ENCODE measurements around the gene ZC3H18.

The ZC3H18 gene

GRCh38 chr16:88554711-88555264 lies 15.4 kb upstream of the ZC3H18 start:
- Mint-ChIP-seq H3K9me3 (peaks cover 3% of the 10 kb centered on the region), H3K4me1 (peaks cover 9% of the 10 kb centered on the region), H3K27ac (no peak overlapping the region), H3K36me3 (peaks cover 5% of the 10 kb centered on the region), H3K27me3 (peaks cover 45% of the 10 kb centered on the region), H3K4me3 (no peak overlapping the region)
- no peak for ATAC-seq

- no peak for ATAC-seq
- no peaks in the 10 kb centered on the region for H3K4me1 Mint-ChIP-seq
- peaks cover 53% of the 10 kb centered on the region for H3K27me3 Mint-ChIP-seq
- H3K9me3 Mint-ChIP-seq, result peaks cover 3% of the 10 kb centered on the region
- peaks cover 5% of the 10 kb centered on the region for H3K36me3 Mint-ChIP-seq
- no peak overlapping the region for H3K4me3 Mint-ChIP-seq
- H3K27ac Mint-ChIP-seq, result no peak overlapping the region
Measured at GRCh38 chr16:88556294-88556988, 13.8 kb upstream of the ZC3H18 start.

DNA sequence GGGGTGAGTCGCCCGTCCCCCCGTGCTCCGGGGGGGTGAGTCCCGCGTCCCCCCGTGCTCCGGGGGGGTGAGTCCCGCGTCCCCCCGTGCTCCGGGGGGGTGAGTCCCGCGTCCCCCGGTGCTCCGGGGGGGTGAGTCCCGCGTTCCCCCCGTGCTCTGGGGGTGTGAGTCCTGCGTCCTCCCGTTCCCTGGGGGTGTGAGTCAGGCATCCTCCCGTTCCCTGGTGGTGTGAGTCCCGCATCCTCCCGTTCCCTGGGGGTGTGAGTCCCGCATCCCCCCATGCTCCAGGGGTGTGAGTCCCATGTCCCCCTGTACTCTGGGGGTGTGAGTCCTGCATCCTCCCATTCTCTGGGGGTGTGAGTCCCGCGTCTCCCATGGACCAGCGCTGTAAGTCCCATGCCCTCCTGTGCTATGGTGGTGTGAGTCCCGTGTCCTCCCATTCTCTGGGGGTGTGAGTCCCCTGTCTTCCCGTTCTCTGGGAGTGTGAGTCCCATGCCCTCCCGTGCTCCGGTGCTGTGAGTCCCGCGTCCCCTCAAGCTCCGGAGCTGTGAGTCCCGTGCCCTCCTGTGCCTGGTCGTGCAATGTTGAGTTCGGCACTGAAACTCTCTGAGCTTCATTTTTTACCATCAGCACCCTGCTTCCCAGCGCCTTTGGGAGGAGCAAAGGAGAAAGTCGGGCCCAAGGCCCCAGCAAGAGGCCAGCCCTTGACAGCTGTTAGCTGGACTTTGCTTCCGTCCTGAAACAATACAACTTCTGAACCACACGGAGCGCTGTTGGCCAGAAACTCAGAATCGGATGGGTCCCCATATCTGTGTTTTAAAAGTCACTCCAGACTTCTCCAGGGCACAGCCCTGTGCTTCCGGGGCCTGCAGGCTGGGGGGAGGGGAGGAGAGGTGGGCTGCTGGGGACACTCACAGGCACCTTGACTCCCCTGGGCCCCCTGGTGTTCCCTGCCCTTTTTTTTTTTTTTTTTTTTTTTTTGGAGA lies 11.5 kb upstream of the ZC3H18 start:
- no peak overlapping the region for H3K4me3 Mint-ChIP-seq
- peaks cover 6% of the 10 kb centered on the region for H3K4me1 Mint-ChIP-seq
- peak; percentile 52 for ATAC-seq
- H3K9me3 Mint-ChIP-seq, result peaks cover 3% of the 10 kb centered on the region
- H3K36me3 Mint-ChIP-seq, result peaks cover 5% of the 10 kb centered on the region
- H3K27me3 Mint-ChIP-seq, result peaks cover 53% of the 10 kb centered on the region
- no peak overlapping the region for H3K27ac Mint-ChIP-seq

DNA sequence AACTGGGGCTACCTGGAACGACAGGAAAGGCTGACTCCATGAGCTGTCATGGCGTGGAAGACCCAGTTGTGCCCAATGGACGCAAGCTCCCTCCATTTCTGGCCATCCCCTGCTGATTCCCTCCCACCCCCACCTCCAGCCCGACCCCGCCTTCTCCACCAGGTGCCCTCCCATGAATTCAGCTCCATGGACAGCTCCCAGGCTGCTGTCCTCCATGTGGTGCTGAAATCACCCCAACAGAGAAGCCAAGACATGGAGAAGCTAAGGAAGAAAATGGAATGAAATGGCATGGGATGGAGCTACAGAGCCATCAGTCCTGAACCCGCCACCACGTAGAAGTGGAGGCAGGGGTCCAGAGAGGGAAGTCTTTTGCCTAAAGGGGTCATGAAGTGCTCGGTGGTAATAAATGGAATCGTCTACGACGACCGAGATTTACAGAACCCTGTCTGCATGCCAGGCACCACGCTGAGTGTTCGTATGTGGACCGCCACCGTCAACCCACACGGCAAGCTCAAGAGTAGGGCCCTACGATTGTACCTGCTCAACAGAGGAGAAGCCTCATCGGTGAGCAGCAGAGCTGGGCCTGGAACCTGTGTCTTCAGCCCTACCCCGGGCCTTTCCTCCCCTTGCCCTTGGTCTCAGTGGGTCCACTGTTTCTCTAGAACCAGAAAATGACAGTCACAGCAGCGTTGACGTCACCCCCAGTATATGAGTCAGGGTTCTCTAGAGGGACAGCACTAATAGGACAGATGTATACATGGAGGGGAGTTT lies 9.3 kb upstream of the ZC3H18 start:
- Mint-ChIP-seq H3K9me3 (peaks cover 3% of the 10 kb centered on the region), H3K27ac (no peak overlapping the region), H3K27me3 (peaks cover 37% of the 10 kb centered on the region), H3K4me1 (peaks cover 6% of the 10 kb centered on the region), H3K4me3 (no peak overlapping the region), H3K36me3 (peaks cover 5% of the 10 kb centered on the region)
- ATAC-seq, result no peak

DNA sequence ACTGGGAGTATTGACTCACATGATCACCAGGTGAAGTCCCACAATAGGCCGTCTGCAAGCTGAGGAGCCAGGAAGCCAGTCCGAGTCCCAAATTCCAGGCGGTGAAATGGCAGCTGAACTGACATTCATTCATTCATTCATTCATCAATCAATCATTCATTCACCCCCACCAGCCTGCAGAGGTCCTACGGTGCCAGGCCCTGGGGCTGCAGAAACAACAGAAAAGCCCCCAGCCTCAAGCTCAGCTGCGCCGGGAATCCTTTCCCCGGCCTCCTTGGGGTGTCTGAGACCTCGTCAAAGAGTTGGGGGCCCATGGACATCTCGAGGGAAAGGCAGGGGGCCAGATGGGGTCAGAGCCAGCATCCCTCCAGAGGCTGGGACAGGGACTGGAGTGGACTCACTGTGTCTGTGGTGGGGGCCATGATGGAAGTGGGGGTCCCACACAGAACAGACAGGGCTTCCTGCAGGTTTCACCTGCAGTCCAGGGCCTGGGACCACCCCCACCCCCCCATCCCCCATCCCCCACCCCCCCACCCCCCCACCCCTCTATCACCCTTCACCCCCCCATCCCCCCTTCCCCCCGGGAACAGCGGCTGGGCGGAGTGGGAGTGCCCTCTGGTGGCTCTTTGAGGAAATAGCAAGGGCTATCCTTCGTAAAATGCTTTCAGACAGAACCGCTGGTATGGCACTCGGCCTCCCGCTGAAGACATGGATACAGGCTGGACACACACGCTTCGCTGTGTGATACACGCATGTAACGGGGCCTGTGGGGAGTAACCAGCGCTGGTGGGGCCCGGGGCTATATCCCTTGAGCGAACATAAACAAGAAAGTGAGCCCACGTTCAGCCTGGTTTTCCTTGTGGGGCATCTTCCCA lies 8.5 kb upstream of the ZC3H18 start:
- no peak overlapping the region for H3K27ac Mint-ChIP-seq
- peaks cover 13% of the 10 kb centered on the region for H3K4me1 Mint-ChIP-seq
- H3K27me3 Mint-ChIP-seq, result peaks cover 28% of the 10 kb centered on the region
- H3K9me3 Mint-ChIP-seq, result no peaks in the 10 kb centered on the region
- H3K36me3 Mint-ChIP-seq, result no peaks in the 10 kb centered on the region
- no peak overlapping the region for H3K4me3 Mint-ChIP-seq
- ATAC-seq, result peak; percentile 32

GRCh38 chr16:88566158-88566557 lies 4.0 kb upstream of the ZC3H18 start:
- Mint-ChIP-seq H3K9me3 (no peaks in the 10 kb centered on the region), H3K4me3 (no peak overlapping the region), H3K36me3 (no peaks in the 10 kb centered on the region), H3K27me3 (no peaks in the 10 kb centered on the region), H3K4me1 (peaks cover 26% of the 10 kb centered on the region), H3K27ac (no peak overlapping the region)
- no peak for ATAC-seq

DNA sequence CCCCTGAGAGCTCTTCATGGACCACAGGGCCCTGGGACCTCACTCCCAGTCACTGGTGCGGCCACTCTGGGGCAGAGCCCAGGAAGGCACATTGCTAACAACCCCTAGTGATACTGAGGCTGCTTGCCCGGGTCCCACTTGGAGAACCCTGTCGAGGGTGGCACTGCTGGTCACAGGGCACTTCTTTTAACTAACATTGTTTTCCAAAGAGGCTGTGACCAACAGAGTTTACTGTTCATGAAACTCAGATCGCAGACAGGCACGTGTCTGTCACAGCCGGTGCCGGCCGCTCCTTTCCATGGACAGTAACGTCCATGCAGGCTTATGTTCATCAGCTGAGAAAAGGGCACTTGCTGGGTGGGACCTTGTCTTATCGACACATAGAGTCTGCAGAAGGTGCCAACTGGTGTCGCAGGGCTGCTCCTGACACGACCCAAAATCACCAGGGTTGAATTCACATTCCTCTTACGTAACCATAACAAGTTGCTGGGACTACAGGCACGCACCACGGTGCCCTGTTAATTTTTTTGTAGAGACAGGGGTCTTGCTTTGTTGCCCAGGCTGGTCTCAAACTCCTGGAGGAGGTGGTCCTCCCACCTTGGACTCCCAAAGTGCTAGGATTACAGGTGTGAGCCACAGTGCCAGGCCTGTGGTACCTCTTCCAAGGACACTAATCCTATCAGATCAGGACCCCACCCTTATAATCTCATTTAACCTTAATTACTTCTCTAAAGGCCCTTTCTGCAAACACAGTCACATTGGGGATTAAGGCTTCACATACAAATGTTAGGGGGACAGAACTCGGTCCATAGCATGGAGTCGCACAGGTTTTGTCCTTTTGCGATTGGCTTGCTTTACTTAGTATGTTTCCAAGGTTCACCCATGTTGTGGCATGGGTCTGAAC lies 1.2 kb upstream of the ZC3H18 start:
- H3K4me1 Mint-ChIP-seq, result peaks cover 43% of the 10 kb centered on the region
- peak overlapping the region; percentile 82 for H3K27ac Mint-ChIP-seq
- H3K4me3 Mint-ChIP-seq, result peak overlapping the region; percentile 87
- no peaks in the 10 kb centered on the region for H3K27me3 Mint-ChIP-seq
- H3K36me3 Mint-ChIP-seq, result peaks cover 5% of the 10 kb centered on the region
- no peak for ATAC-seq
- no peaks in the 10 kb centered on the region for H3K9me3 Mint-ChIP-seq

DNA sequence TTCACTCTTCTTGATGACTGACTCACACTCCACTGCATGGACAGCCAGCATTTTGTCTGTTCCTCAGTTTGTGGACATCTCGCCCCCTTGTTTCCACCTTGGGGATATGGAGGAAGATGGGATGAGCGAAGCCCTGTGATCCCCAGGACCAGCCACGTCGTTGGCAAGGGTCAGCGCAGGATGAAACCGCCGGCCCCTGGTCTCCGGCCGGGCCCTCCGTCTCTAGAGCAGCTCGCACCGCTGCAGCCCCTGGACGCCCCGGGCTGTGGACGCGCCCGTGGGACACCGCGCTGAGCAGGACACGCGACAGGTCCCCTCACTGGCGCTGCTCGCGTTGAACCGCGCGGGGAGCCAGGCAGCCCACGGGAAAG lies 604 bp upstream of the ZC3H18 start:
- Mint-ChIP-seq H3K4me1 (peaks cover 45% of the 10 kb centered on the region), H3K4me3 (peak overlapping the region; percentile 87), H3K9me3 (no peaks in the 10 kb centered on the region), H3K27ac (peak overlapping the region; percentile 82), H3K27me3 (no peaks in the 10 kb centered on the region), H3K36me3 (peaks cover 6% of the 10 kb centered on the region)
- ATAC-seq, result peak; percentile 45

- peaks cover 45% of the 10 kb centered on the region for H3K4me1 Mint-ChIP-seq
- peak overlapping the region; percentile 78 for H3K4me3 Mint-ChIP-seq
- H3K27me3 Mint-ChIP-seq, result no peaks in the 10 kb centered on the region
- H3K9me3 Mint-ChIP-seq, result no peaks in the 10 kb centered on the region
- peak overlapping the region; percentile 82 for H3K27ac Mint-ChIP-seq
- no peak for ATAC-seq
- peaks cover 6% of the 10 kb centered on the region for H3K36me3 Mint-ChIP-seq
Measured at GRCh38 chr16:88570691-88571092, 489 bp downstream of the ZC3H18 start.

DNA sequence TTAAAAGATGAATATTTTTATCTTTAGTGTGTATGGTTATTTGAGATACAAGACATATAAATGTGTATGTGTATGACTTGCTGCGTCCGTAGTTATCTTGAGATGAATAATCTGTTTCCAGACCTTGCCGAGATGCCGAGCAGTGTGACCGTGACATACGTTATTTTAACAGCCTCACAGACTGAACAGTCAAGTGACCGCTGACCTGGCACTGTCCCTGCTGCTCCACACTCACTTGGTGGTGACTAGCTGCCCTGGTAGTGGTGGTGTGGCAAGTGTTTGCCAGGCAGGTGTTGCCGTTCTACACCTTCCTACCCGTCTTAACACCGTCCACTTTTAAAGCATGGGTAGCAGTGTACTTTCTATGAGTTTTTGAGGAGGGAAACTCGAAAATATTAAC lies 5.0 kb downstream of the ZC3H18 start:
- Mint-ChIP-seq H3K36me3 (peaks cover 34% of the 10 kb centered on the region), H3K9me3 (no peaks in the 10 kb centered on the region), H3K4me3 (no peak overlapping the region), H3K27ac (no peak overlapping the region), H3K4me1 (peaks cover 66% of the 10 kb centered on the region), H3K27me3 (no peaks in the 10 kb centered on the region)
- no peak for ATAC-seq

- Mint-ChIP-seq H3K36me3 (peaks cover 43% of the 10 kb centered on the region), H3K27me3 (no peaks in the 10 kb centered on the region), H3K4me1 (peaks cover 69% of the 10 kb centered on the region), H3K9me3 (no peaks in the 10 kb centered on the region), H3K4me3 (no peak overlapping the region), H3K27ac (no peak overlapping the region)
- no peak for ATAC-seq
Measured at GRCh38 chr16:88576307-88576706, 6.1 kb downstream of the ZC3H18 start.

DNA sequence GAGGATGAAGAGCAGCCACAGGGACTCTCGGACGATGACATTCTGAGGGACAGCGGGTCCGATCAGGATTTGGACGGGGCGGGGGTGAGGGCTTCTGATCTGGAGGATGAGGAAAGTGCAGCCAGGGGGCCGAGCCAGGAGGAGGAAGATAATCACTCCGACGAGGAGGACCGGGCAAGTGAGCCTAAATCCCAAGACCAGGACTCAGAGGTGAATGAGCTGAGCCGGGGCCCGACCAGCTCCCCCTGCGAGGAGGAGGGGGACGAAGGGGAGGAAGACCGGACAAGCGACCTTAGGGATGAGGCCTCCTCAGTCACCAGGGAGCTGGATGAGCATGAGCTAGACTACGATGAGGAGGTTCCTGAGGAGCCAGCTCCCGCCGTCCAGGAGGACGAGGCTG lies 7.0 kb downstream of the ZC3H18 start:
- no peaks in the 10 kb centered on the region for H3K9me3 Mint-ChIP-seq
- peaks cover 43% of the 10 kb centered on the region for H3K36me3 Mint-ChIP-seq
- ATAC-seq, result no peak
- no peaks in the 10 kb centered on the region for H3K27me3 Mint-ChIP-seq
- no peak overlapping the region for H3K4me3 Mint-ChIP-seq
- H3K4me1 Mint-ChIP-seq, result peaks cover 66% of the 10 kb centered on the region
- H3K27ac Mint-ChIP-seq, result no peak overlapping the region

DNA sequence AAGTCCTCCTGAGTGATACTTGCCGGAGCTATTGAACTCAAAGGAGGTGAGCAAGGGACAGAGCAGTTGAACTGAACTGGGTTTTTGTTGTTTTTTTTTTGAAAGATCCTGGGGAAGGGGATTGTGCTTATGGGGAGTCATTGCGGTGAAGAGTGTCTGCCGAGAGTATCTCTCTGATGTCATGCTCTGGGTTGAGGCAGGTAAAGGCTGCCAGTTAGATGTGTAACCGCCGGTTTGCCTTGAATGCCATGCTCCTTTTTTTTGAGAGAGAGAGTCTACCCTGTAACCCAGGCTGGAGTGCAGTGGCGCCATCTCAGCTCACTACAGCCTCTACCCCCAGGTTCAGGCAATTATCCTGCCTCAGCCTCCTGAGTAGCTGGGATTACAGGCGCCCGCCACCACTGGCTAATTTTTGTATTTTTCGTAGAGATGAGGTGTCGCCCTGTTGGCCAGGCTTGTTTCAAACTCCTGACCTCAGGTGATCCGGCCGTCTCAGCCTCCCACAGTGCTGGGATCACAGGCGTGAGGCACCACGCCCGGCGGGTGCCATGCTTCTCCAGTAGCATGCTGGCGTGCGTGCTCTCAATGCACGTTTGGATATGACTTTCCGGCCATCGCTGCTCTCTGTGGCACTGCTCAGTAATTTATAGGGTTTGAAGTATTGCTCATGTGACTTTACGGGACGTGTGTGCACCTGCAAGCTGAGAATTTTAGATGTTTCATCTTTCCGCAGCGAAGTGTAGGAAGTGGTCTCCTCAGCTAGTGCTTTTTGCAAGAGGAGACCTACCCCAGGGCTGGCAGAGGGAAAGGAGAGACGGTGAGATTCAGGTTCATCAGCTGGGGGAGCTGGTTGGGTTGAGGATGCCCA lies 8.5 kb downstream of the ZC3H18 start:
- peaks cover 44% of the 10 kb centered on the region for H3K36me3 Mint-ChIP-seq
- H3K27me3 Mint-ChIP-seq, result no peaks in the 10 kb centered on the region
- H3K9me3 Mint-ChIP-seq, result no peaks in the 10 kb centered on the region
- no peak for ATAC-seq
- no peak overlapping the region for H3K4me3 Mint-ChIP-seq
- peaks cover 56% of the 10 kb centered on the region for H3K4me1 Mint-ChIP-seq
- H3K27ac Mint-ChIP-seq, result no peak overlapping the region

All from stimulated activated memory B cell treated with anti-CD40 and anti-IgM and Interleukin-4, amounts not matched to agents 10 μg/mL and 1 μg/mL and 100 μg/mL, for 72 hours (primary cell).